ENCODE measurements around the gene ZNF398. TPM values are rescaled to one million over a fixed set of nuclear protein-coding genes. Genes with fewer than 3 reads are reported as not detected.
A peak's percentile ranks its signal among the peaks of the same experiment; 100 is the strongest.

ZNF398 gene
- total RNA-seq, 4 donors from 2014 or later, result 12.8 to 19.9 (median 15.0) TPM

DNA sequence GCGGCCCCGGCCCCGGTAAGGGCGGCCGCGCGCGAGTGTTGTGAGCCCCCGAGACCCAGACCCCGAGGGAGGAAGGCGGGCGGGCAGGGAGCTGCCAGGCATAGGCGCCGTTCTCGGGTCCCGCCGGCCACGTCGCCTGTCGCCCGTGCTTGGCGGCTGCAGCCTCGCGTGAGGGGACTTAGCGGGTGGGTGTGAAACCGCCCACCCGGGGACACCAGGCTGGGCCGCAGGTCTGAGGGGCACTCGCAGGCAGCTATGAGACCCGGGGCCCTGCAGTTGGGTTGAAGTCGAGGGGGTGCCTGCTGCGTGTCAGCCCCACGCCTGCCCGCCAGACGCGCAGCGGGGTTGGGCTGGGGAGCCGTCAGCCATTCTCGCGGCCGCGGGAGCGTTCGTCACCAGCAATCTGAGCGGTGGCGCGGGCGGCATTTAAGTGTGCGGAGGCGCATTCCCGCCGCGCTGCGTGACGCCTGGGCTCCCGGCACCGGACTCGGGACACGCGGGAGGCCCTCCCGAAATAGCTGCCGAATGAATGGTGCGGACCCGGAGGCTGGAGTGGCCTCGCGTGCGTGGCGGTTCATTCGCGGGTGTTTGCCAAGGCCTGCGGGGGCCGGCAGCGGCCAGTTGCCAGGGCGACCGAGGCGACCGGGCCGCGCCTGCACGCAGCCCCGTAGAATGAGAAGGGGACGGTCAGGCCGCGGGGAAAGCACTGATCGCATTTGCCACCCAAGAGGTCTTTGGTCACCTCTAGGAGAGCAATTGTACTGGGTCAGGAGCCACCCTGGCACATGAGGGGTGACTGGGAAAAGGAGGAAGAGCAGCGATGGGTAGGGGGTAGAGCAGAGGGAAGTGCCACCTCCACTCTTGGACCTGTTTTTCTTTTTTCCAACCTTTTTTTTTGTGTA lies 750 bp downstream of the ZNF398 start:
- no peak for TF ChIP-seq POLR2A (IDR thresholded peaks at IDR 0.05)
- TF ChIP-seq, protein P1, sequence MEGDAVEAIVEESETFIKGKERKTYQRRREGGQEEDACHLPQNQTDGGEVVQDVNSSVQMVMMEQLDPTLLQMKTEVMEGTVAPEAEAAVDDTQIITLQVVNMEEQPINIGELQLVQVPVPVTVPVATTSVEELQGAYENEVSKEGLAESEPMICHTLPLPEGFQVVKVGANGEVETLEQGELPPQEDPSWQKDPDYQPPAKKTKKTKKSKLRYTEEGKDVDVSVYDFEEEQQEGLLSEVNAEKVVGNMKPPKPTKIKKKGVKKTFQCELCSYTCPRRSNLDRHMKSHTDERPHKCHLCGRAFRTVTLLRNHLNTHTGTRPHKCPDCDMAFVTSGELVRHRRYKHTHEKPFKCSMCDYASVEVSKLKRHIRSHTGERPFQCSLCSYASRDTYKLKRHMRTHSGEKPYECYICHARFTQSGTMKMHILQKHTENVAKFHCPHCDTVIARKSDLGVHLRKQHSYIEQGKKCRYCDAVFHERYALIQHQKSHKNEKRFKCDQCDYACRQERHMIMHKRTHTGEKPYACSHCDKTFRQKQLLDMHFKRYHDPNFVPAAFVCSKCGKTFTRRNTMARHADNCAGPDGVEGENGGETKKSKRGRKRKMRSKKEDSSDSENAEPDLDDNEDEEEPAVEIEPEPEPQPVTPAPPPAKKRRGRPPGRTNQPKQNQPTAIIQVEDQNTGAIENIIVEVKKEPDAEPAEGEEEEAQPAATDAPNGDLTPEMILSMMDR (IDR thresholded peaks at IDR 0.05 in 4 of 5, conservative IDR thresholded peaks at IDR 0.05 in 1 of 5), result no peak
- peak overlapping the region; percentile 76 to 98 (median 94) for H3K4me3 ChIP-seq
- H3K9me3 ChIP-seq, result no peaks in the 10 kb centered on the region
- H3K27me3 ChIP-seq, result no peaks in the 10 kb centered on the region
- in situ Hi-C loops (cut with MboI; ENCODE audit: low sequenced_read_pairs in 4 of 4), result no loop called here
- DNase-seq (peak; percentile 14 to 27), ATAC-seq (peak; percentile 63 to 66)
- peaks cover 6 to 13% of the 10 kb centered on the region in 2 donors for H3K4me1 ChIP-seq
- H3K27ac ChIP-seq, result peak overlapping the region; percentile 85 to 96 (median 92)
- no peaks in the 10 kb centered on the region for H3K36me3 ChIP-seq
- intact Hi-C loops (cut with DNase I; ENCODE audit: low total_unique reads), result loop anchor here (1.0 to 2.0 kb wide), 3 partner anchors 22 to 91 kb away; partner anchors contain the start of genes ZNF212, ZNF425 and ZNF786

DNA sequence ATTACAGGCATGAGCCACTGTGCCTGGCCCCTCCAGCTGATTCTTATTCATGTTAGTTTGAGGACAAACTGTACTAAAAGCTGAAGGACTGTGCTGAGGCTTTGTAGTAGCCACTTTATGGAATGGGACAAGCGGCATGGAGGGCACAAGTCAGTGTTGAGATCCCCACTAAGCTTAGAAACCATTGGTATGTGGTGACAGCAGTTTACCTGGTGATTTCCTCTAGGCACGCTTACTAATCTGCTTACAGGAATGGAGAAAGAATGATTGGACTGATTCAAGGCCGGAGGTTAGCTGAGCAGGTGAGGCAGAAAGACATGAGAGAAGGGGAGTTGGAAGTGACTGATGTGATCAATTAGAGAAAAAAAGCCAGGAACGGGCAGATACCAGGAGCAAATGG lies 3.7 kb downstream of the ZNF398 start:
- ATAC-seq (no peak), DNase-seq (no peak)
- peaks cover 0 to 21% of the 10 kb centered on the region in 2 donors for H3K36me3 ChIP-seq
- intact Hi-C loops (cut with DNase I; ENCODE audit: low total_unique reads) (no loop called here), in situ Hi-C loops (cut with MboI; ENCODE audit: low sequenced_read_pairs in 4 of 4) (no loop called here)
- no peaks in the 10 kb centered on the region for H3K9me3 ChIP-seq
- TF ChIP-seq, protein P1 (IDR thresholded peaks at IDR 0.05 in 4 of 5, conservative IDR thresholded peaks at IDR 0.05 in 1 of 5), result no peak
- no peak for TF ChIP-seq POLR2A (IDR thresholded peaks at IDR 0.05)
- peaks cover 6 to 13% of the 10 kb centered on the region in 2 donors for H3K4me1 ChIP-seq
- H3K27me3 ChIP-seq, result no peaks in the 10 kb centered on the region
- no peak overlapping the region for H3K4me3 ChIP-seq
- no peak overlapping the region for H3K27ac ChIP-seq

DNA sequence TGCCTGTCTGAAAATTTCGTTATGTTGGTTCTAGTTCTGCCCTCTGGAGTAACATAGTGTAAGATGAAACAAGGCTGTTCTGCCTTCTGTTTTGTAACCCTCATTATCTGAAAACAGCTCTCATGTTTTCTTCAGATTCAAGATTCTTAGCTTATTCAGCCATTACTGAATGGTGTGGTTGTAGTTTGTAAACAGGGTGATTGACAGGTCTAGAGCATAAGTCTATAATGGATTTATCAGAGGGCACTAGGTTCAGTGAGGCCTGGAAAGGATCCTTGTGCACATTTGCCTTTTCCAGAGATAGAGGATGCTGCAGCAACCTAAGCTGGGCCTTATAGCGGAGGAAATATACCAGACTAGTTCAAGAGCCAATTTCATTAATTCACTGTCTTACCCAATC lies 6.1 kb downstream of the ZNF398 start:
- Histone ChIP-seq H3K9me3 (no peaks in the 10 kb centered on the region), H3K27me3 (no peaks in the 10 kb centered on the region), H3K27ac (no peak overlapping the region), H3K36me3 (peaks cover 0 to 25% of the 10 kb centered on the region in 2 donors), H3K4me1 (peaks cover 6 to 9% of the 10 kb centered on the region in 2 donors), H3K4me3 (no peak overlapping the region)
- intact Hi-C loops (cut with DNase I; ENCODE audit: low total_unique reads), result no loop called here
- TF ChIP-seq, protein P1 (IDR thresholded peaks at IDR 0.05 in 4 of 5, conservative IDR thresholded peaks at IDR 0.05 in 1 of 5), result no peak
- no peak for TF ChIP-seq POLR2A (IDR thresholded peaks at IDR 0.05)
- in situ Hi-C loops (cut with MboI; ENCODE audit: low sequenced_read_pairs in 4 of 4), result no loop called here
- DNase-seq, result no peak
- no peak for ATAC-seq

DNA sequence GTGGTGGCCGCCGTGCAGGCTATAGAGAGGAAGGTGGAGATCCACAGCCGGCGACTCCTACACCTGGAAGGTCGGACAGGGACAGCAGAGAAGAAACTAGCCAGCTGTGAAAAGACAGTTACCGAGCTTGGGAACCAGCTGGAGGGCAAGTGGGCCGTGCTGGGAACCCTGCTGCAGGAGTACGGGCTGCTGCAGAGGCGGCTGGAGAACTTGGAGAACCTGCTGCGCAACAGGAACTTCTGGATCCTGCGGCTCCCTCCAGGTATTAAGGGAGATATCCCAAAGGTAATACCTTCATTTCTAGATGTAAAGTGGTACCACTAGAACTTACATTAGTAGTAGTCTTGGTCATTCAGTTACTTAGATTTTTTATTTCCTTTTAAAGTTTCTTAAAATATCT lies 6.8 kb downstream of the ZNF398 start:
- no peak overlapping the region for H3K4me3 ChIP-seq
- H3K27me3 ChIP-seq, result no peaks in the 10 kb centered on the region
- DNase-seq (no peak), ATAC-seq (no peak)
- intact Hi-C loops (cut with DNase I; ENCODE audit: low total_unique reads) (no loop called here), in situ Hi-C loops (cut with MboI; ENCODE audit: low sequenced_read_pairs in 4 of 4) (no loop called here)
- H3K9me3 ChIP-seq, result no peaks in the 10 kb centered on the region
- H3K4me1 ChIP-seq, result peaks cover 0 to 6% of the 10 kb centered on the region in 2 donors
- no peak for TF ChIP-seq POLR2A (IDR thresholded peaks at IDR 0.05)
- TF ChIP-seq, protein P1 (IDR thresholded peaks at IDR 0.05 in 4 of 5, conservative IDR thresholded peaks at IDR 0.05 in 1 of 5), result no peak
- peaks cover 0 to 25% of the 10 kb centered on the region in 2 donors for H3K36me3 ChIP-seq
- H3K27ac ChIP-seq, result no peak overlapping the region

All from gastrocnemius medialis (tissue), 4 donors.